Forelimb muscle (tissue), 1 donor: Measurements from ENCODE around the gene TUBA1C. TPM values are rescaled to one million over a fixed set of nuclear protein-coding genes. Genes with fewer than 3 reads are reported as not detected.

ENCODE experiments used
- DNase-seq: peaks from one replicate; pipeline ENCODE4 v3.0.0-alpha.2; 2013; ENCODE audit warnings: low read depth
- polyA plus RNA-seq: library from polyadenylated mRNA; unstranded; fragments of 120-200 nt; gene quantifications from one replicate; pipeline ENCODE4 v1.2.1, GENCODE V29; 2013; ENCODE audit not compliant: insufficient read length

The TUBA1C gene
- polyA plus RNA-seq, 1 donor: 52.3 TPM

DNA sequence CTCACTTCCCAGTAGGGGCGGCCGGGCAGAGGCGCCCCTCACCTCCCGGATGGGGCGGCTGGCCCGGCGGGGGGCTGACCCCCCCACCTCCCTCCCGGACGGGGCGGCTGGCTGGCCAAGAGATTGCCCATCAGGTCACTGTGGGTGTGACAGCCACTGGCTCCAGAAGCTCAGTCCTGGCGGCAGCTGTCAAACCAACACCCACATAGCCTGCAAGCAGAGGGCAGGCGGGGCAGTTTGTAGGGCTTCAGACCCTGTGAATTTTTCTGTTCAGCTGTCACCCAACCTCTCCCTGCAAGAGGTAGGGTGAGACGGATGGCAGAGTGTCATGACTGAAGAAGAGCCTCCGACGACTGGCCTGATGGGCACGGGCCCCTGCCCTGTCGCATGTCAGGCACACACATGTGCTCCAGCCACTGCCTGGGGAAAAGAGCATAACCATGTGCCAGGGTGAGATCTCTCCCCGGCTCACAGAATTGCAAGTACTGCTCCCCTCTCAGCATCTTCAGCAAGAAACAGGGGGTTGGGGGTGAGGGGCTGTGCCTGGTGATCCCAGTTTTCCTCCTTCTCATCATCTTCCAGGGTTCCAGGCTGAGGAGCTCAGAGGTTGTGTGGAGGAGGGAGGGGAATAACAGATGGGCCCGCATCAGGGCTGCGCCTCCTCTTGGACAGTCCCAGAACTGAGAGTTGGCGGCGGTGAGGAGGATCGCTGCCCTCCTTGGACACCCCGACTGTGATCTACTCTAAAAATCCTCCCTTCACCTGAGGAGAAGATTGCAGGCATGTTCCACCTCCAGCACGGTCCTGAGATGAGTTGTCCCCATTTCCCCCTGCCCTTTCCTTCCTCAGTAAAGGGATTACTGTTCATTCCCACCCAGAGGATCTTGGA, 18.9 kb downstream of the TUBA1C start:
- no peak for DNase-seq

GRCh38 chr12:49284672-49285071, 19.8 kb downstream of the TUBA1C start:
- no peak for DNase-seq

- DNase-seq: no peak
Observed at GRCh38 chr12:49287876-49288275, 23.0 kb downstream of the TUBA1C start.

DNA sequence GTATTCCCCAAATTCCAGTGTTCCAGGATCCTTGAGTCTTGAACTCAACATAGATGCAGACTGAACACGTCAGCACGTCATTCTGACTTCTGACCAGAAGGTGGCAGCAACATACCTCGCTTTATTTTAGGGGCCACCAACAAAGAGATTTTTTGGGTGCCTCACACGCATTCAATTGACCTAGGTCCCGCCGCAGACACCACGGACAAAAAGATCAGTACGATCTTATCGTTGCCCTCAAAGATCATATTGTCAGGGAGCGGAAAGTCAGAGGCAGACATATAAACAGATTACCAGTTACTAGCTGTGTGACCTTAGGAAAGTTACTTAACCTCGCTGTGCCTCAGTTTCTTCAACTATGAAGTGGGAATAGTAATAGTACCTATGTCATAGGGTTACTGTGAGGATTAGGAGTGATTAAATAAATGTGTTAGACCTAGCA, 23.6 kb downstream of the TUBA1C start:
- no peak for DNase-seq

- DNase-seq: no peak
Observed at GRCh38 chr12:49288922-49289555, 24.2 kb downstream of the TUBA1C start.

DNA sequence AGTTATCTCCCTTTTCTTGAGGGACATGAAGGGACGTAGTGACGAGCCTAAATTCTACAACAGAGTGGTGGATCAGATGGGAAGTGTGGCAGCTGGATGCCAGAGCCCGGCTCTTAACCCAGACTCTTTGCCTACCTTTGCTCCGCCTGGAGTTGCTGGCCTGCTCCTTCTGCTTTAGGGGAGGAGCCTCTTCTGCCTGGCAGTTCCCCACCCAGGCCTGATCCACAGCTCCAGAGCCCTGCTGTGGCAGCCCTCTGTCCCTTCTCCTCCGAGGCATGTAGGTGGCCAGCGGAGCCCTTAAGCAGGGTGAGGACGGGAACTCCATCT, 27.8 kb downstream of the TUBA1C start:
- no peak for DNase-seq

- DNase-seq: no peak
Observed at GRCh38 chr12:49293056-49293956, 28.4 kb downstream of the TUBA1C start.

DNA sequence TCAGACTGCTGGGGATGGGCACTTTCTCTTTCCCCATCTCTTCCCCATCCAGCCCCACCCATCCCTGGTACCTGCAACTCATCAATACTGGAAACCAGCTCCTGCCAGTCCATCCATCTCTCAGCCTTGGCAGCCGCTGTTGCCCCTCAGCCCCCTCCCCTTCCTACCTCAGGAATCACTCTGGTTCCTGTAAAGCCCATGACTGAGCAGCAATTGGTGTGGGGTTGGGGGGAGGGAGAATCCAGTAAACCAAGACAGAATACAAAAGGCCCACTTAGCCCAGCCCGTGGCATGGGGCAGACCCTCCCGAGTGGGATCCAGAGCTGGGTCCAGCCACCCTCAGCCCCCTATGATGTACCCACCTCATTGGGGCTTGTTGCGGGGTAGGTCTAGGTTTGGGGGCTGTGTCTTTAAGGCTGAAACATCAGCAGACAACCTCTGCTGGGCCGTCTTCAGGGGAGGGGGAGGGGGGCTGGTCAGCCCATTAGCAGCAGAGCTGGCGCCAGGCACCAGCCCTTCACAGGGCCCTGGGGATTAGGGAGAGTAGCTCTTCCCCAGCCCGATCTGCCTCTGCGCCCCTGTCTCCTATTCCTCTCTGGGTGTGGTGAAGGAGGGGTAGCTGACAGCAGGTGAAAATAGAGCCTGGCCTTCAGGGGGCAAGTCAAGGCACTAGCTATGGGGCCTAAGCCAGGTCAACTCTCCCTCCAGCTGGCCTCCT, 29.4 kb downstream of the TUBA1C start:
- DNase-seq: no peak

- no peak for DNase-seq
Observed at GRCh38 chr12:49294804-49295081, 29.9 kb downstream of the TUBA1C start.

DNA sequence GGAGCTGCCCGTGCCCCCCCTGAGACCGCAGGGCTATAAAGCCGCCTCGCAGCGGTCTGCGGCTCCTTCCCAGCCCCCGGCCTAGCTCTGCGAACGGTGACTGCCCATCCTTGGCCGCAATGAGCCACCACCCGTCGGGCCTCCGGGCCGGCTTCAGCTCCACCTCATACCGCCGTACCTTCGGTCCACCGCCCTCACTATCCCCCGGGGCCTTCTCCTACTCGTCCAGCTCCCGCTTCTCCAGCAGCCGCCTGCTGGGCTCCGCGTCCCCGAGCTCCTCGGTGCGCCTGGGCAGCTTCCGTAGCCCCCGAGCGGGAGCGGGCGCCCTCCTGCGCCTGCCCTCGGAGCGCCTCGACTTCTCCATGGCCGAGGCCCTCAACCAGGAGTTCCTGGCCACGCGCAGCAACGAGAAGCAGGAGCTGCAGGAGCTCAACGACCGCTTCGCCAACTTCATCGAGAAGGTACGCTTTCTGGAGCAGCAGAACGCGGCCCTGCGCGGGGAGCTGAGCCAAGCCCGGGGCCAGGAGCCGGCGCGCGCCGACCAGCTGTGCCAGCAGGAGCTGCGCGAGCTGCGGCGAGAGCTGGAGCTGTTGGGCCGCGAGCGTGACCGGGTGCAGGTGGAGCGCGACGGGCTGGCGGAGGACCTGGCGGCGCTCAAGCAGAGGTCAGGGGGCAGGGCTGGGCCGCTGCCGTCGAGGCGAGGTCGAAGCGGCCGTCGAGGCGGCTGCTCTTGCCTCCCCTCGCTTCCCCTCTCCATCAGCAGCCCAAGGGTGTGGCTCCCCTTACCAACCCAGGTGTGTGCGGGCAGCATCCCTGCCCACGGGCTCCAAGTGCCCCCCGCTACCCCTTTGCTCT, 30.4 kb downstream of the TUBA1C start, which contains the start of gene PRPH:
Gene PRPH (plus strand): TSS at position 66 of the 855 bp plus-strand sequence. CDS start 54 bp downstream, at position 120.
- no peak for DNase-seq

DNA sequence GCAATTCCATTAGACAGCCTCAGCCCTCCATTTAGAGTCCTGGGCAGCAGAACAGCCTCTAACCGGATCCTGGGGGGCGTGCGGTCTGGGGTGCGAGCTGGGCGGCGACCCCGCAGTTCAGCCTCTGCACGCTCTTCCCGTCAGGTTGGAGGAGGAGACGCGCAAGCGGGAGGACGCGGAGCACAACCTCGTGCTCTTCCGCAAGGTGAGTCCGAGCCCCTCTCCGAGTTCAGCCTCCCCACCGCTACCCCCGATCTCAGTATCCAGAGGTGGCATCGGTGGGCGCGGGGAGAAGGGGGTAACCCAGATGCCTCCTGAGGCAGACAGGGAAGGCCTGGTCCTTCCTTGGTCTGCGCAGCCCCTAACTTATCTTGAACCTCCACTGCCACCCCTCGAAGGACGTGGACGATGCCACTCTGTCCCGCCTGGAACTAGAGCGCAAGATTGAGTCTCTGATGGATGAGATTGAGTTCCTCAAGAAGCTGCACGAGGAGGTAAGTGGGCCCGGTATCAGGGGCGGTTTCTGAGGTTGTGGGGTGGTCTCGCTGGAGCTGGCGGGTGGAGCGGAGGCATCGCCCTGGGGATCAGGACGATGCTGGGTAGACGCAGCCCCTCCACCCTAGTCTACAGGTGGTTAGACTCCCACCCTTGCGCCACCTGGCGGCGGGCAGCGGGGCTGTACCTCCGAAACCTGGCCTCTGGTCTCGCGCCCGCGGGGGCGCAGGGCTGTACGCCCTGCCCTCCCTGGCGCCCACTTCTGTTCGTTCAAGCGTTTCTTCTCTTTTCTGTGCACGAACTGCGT, 31.4 kb downstream of the TUBA1C start:
- DNase-seq: no peak

DNA sequence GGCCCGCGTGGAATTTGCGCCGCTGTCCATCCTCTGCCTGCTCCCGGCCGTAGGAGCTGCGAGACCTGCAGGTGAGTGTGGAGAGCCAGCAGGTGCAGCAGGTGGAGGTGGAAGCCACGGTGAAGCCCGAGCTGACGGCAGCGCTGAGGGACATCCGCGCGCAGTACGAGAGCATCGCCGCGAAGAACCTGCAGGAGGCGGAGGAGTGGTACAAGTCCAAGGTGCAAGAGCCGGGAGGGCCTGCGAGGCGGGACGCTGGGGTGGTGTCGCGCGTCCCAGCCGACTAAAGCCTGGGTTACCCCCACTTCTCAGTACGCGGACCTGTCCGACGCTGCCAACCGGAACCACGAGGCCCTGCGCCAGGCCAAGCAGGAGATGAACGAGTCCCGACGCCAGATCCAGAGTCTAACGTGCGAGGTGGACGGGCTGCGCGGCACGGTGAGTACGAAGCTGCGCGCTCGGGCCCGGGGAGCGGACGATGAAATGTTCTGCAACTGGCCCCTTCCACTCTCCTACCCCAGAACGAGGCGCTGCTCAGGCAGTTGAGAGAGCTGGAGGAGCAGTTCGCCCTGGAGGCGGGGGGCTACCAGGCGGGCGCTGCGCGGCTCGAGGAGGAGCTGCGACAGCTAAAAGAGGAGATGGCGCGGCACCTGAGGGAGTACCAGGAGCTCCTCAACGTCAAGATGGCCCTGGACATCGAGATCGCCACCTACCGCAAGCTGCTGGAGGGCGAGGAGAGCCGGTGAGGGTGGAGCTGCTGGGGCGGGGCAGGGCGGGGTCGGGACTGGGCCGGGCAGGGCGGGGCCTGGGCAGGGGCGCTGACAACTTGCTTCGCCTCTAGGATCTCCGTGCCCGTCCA, 32.2 kb downstream of the TUBA1C start:
- no peak for DNase-seq

DNA sequence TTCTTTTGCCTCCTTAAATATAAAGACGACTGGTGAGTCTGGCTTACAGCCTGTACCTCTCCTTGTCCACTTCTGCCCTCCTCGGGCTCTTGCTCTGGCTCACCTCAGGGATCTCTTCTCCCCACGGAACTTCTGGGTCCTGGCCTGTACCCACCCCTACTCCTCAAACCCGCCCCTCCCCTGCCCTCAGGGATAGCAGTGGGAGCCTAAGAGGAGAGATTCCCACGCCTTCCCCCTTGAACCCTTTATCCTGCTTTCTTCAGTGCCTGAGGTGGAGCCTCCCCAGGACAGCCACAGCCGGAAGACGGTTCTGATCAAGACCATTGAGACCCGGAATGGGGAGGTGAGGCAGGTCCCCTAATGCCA, 32.8 kb downstream of the TUBA1C start:
- no peak for DNase-seq

GRCh38 chr12:49298160-49298559, 33.3 kb downstream of the TUBA1C start:
- no peak for DNase-seq

- no peak for DNase-seq
Observed at GRCh38 chr12:49301760-49302159, 36.9 kb downstream of the TUBA1C start.

DNA sequence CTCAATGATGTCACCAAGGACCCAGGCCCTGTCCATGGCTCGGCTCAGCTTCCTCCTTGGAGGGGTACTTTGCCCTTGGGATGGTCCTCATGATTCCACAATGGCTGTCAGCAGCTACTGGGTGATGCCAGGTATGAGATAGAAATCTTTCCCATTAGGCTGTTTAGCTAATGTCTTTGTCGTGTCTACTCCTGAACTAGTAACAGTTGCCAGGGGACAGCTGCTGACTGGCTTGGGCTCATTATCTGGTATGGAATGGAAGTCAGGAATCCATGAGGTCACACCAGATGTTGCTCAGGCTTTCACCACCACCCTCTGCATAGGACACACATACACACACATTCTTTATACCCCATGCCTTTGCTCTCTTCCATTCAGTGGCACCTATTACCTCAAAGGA, 39.3 kb downstream of the TUBA1C start:
- no peak for DNase-seq

DNA sequence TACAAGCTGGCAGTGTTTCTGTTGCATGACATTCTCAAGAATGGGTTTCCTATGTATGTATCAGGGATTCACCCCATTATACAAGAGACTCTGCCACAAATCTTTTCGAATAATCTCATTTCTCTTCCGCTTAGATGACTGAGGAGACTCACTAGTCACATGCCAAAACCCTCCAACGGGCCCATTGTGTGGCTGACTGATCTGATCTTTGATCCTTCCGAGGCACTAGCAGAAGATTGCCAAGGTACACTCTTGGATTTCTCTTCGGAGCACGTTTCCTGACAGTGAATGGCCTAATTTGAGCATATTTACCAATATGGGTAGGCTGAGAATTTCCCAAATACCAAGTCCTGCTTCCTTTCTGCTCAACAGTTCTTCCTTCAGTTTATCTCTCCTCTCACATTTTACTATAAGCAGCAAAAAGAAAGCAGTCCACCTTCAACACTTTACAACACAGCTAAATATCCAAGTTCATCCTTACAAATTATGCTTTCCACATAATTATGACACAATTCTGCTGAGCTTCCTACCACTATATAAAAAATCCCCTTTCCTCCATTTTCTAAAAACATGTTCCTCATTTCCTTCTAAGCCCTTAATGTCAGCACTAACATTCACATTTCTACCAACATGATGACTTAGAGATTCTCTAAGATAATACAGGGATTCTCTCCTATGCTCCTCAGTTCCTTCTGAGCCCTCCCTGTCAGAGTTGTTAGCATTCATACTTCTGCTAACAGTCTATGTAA, 41.1 kb downstream of the TUBA1C start:
- DNase-seq: no peak

DNA sequence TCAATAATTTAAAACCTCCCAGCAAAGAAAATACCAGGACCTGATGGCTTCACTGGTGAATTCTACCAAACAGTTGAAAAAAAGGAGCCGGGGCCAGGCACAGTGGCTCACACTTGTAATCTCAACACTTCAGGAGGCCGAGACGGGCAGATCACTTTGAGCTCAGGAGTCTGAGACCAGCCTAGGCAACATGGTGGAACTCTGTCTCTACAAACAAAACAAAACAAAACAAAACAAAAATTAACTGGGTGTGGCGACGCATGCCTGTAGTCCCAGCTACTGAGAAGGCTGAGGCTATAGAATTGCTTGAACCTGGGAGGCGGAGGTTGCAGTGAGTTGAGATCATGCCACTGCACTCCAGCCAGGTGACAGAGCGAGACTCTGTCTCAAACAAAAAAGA, 44.5 kb downstream of the TUBA1C start:
- no peak for DNase-seq
